Dedifferentiated amniotic fluid mesenchymal stem cell (primary cell): Measurements from ENCODE around the gene RPS24.
"Not testable (repeated sequence)": the region's sequence is repeated elsewhere in the genome, so short reads cannot be mapped to it uniquely, and the experiment has no call there.

Experiments
- DNase-seq: peaks from one replicate; pipeline ENCODE4 v3.0.0-alpha.2; 2016; ENCODE audit errors: extremely low spot score

Gene RPS24

DNA sequence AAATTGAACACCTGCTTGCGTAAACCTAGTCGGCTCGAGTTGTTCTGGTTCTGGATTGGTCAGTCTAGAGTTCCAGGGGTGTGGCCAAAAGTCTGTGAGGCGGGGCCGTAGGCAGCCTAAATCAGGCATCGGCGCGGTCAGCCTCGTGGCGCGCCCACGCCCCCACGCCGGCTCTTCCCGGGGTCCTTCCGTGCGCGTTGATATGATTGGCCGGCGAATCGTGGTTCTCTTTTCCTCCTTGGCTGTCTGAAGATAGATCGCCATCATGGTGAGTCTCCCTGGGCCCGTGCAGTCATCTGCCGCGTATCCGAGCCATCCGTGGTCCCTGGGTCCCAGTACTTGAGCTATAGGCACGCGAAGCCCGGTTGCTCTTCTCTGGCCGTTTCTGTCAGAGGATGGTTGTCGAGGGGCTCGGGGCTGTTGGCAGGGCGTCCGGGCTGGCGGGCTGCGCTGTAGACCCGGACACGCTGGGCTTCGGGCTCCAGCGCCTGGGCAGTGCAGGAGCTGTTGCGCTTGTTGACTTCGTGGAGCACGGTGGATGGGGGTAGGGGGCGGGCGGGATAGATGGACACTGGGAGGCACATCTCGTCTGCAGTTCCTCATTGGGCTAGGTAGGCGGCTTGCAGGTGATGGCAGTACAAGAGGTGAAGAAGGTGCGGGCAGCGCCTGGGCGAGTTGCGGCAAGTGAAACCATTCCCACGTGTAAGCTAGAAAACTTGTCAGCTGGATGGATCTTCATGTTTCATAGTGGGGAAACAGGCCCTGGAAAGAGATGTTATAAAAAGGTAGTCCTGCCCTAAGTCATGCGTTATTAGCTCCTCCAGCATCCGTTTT is at the start of gene RPS24:
RPS24 (plus strand) TSS at position 227 of the 834 bp plus-strand sequence; CDS start at position 266, 39 bp downstream.
- DNase-seq, result peak; percentile 98

GRCh38 chr10:77984986-77985385 is 48.7 kb upstream of the RPS24 start:
- DNase-seq, result no peak

GRCh38 chr10:77987671-77988255 is 45.9 kb upstream of the RPS24 start:
- DNase-seq, result no peak

DNA sequence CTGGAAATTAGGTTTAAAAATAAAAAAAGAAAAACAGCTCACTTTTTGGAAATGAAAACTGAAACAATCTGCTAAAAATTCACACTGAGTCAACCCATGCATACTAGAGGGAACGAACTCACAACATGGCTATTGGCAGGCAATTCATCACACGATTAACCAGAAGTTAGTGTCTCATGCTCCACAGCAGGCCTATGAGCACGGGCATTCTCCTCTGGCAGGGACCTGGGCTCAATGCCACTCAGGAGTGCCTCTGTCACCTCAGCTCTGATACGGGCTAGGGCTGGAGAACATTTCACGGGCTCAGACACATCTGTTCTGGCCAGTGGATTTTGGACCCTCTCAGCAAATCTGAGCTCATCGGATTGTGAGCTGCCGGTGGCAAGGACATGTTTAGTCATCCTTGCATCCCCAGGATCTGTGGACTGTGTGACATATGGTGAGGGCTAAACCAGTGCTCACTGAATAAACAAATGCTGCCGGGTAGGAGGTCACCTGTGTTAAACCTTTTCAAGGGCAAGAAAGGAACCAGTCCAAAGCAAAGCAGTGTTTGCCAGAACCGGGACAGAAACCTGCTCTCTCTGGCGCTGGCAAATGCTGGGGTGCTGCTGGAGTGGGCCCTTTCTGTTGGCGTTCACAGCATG is 44.5 kb upstream of the RPS24 start:
- no peak for DNase-seq

GRCh38 chr10:77993620-77994019 is 40.0 kb upstream of the RPS24 start:
- DNase-seq, result no peak

- DNase-seq, result not testable (repeated sequence)
Observed at GRCh38 chr10:77998780-77999179, 34.9 kb upstream of the RPS24 start.

- no peak for DNase-seq
Observed at GRCh38 chr10:78000206-78000605, 33.5 kb upstream of the RPS24 start.

- DNase-seq, result no peak
Observed at GRCh38 chr10:78000956-78001472, 32.6 kb upstream of the RPS24 start.

DNA sequence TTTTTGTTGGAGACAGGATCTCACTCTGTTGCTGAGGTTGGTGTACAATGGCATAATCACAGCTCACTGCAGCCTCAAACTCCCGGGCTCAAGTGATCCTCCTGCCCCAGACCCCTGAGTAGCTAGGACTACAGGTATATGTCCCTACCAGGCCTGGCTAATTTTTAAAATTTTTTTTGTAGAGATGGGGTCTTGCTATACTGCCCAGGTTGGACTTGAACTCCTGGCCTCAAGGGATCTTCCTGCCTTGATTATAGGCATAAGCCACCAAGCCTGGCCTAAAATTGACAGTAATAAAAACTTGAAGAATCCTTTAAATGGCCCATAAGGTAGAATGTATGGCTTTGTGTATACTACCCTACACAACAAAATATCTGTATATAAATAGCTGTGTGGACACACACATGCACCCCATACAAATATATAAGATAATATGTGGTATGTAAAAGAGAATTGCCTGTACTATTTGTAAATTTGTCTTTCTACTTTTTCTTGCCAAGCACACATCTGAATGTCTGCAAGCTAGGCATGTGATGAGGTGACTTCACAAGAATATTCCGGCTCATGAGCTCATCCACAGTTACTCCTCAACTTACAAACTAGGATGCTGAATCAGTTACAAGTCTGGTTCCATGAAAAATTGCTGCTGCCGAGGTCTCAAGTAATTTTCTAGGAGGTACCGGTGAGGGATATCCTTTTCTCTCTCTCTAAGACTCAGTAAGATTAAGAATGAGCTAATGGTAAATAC is 30.9 kb upstream of the RPS24 start:
- no peak for DNase-seq

GRCh38 chr10:78004215-78005026 is 29.2 kb upstream of the RPS24 start:
- no peak for DNase-seq

- no peak for DNase-seq
Observed at GRCh38 chr10:78007172-78007571, 26.5 kb upstream of the RPS24 start.

GRCh38 chr10:78009662-78010061 is 24.0 kb upstream of the RPS24 start:
- DNase-seq, result no peak

DNA sequence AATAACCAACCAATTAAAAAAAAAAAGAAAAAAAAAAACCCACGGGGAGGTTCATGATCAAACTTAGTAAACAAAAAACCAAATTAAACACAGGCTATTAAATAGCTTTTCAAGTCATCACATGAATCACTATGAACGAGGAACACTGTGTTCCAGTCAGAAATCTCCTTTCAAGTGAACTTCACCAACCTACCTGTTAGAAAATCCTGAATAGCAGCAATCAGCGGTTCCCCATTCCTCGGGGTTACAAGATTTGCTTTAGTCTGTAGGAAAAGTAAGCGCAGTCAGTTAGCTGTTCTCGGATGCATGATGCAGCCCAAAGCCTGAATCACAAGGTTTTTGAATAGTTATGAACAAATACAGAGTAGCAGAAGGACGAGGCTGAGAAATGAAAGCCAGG is 23.4 kb upstream of the RPS24 start:
- no peak for DNase-seq

GRCh38 chr10:78011065-78011464 is 22.6 kb upstream of the RPS24 start:
- DNase-seq, result no peak

GRCh38 chr10:78013564-78013963 is 20.1 kb upstream of the RPS24 start:
- DNase-seq, result no peak

GRCh38 chr10:78015546-78015945 is 18.1 kb upstream of the RPS24 start:
- DNase-seq, result no peak

DNA sequence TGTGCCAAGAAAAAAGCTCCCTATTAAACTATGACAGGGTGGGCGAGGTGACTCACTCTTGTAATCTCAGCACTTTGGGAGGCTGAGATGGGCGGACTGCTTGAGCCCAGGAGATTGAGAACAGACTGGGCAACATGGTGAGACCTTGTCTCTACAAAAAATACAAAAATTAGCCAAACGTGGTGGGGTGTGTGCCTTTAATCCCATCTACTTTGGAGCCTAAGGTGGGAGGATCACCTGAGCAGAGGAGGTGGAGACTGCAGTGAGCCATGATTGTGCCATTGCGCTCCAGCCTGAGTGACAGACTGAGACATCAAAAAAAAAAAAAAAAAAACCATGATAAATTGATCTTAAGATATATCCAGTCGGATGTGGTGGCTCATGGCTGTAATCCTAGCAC is 15.8 kb upstream of the RPS24 start:
- DNase-seq, result no peak

- no peak for DNase-seq
Observed at GRCh38 chr10:78019264-78019663, 14.4 kb upstream of the RPS24 start.

DNA sequence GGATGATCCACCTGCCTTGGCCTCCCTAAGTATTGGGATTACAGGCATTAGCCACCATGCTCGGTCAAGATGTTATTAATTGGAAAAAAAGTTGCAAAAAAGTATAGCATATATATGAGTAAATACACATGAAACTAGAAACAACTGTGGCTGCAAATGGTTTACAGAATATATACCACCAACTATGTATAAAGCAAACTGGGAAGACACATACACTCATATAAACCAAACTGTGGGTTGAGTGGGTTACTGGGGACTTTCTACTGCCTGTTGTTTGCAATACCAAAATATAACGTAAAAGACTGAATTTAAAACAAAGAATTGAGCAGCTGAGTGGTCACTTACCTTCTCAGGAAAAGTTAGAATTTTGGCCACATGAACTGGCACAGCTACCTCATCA is 12.5 kb upstream of the RPS24 start:
- no peak for DNase-seq

- no peak for DNase-seq
Observed at GRCh38 chr10:78023741-78024140, 9.9 kb upstream of the RPS24 start.
